DOHH2 (cell line): Measurements from ENCODE around the gene GALNTL6.

Experiments
- H3F3A ChIP-seq: fragments of 200-600 bp; sonication (generic), shearing (Covaris generic); 2 replicates; pipeline ENCODE4 v1.6.0; 2016; ENCODE audit warnings: antibody characterized with exemption, mild to moderate bottlenecking; ENCODE audit not compliant: control insufficient read depth, insufficient read depth
- H3K27ac ChIP-seq: fragments of 200-600 bp; sonication (generic); 2 replicates; pipeline ENCODE4 v1.5.1; 2014; ENCODE audit warnings: low read depth, mild to moderate bottlenecking, low read length, moderate library complexity
- H3K27me3 ChIP-seq: fragments of 200-600 bp; sonication (generic); 2 replicates; pipeline ENCODE4 v1.6.1; 2014; ENCODE audit warnings: mild to moderate bottlenecking, low read length, mixed read lengths; ENCODE audit not compliant: control insufficient read depth
- H3K36me3 ChIP-seq: fragments of 200-600 bp; sonication (generic); 2 replicates; pipeline ENCODE4 v1.6.1; 2014; ENCODE audit warnings: mild to moderate bottlenecking, low read length, moderate library complexity, mixed read lengths; ENCODE audit not compliant: control insufficient read depth
- H3K4me1 ChIP-seq: fragments of 200-600 bp; sonication (generic); 2 replicates; pipeline ENCODE4 v1.6.1; 2014; ENCODE audit warnings: mild to moderate bottlenecking, low read length, mixed read lengths; ENCODE audit not compliant: control insufficient read depth
- H3K4me2 ChIP-seq: fragments of 200-600 bp; sonication (generic); 2 replicates; pipeline ENCODE4 v1.6.0; 2014; ENCODE audit warnings: mild to moderate bottlenecking, low read length, moderate library complexity
- H3K4me3 ChIP-seq: fragments of 200-600 bp; sonication (generic); 2 replicates; pipeline ENCODE4 v1.5.1; 2014; ENCODE audit warnings: mild to moderate bottlenecking, low read length, mixed read lengths
- H3K79me2 ChIP-seq: fragments of 200-600 bp; sonication (generic); 2 replicates; pipeline ENCODE4 v1.6.1; 2014; ENCODE audit warnings: mild to moderate bottlenecking, low read length, mixed read lengths; ENCODE audit not compliant: control insufficient read depth
- H3K9me2 ChIP-seq: fragments of 200-600 bp; sonication (generic); replicated peaks from 2 replicates; pipeline ENCODE4 v1.6.1; 2014; ENCODE audit warnings: mild to moderate bottlenecking, low read length, mixed read lengths; ENCODE audit not compliant: control insufficient read depth
- H3K9me3 ChIP-seq: fragments of 200-600 bp; sonication (generic); 2 replicates; pipeline ENCODE4 v1.6.1; 2014; ENCODE audit warnings: antibody characterized with exemption, low read length, mixed read lengths; ENCODE audit not compliant: control insufficient read depth, insufficient read depth
- H4K20me1 ChIP-seq: fragments of 200-600 bp; sonication (generic); 2 replicates; pipeline ENCODE4 v1.6.0; 2014; ENCODE audit warnings: low read depth, mild to moderate bottlenecking, antibody characterized with exemption, low read length, moderate library complexity; ENCODE audit not compliant: control insufficient read depth, insufficient read depth
- CTCF ChIP-seq: fragments of 200-600 bp; sonication (generic); IDR thresholded peaks from one replicate; pipeline ENCODE4 v1.5.1; 2014; ENCODE audit warnings: antibody characterized with exemption, mild to moderate bottlenecking, low read depth, low read length; ENCODE audit not compliant: poor library complexity, severe bottlenecking
- EZH2phosphoT487 ChIP-seq: fragments of 200-600 bp; sonication (generic); IDR thresholded peaks from 2 replicates; pipeline ENCODE4 v1.6.1; 2017; ENCODE audit warnings: borderline replicate concordance, mild to moderate bottlenecking, antibody characterized with exemption, low read length, moderate library complexity, mixed read lengths

GALNTL6 gene

DNA sequence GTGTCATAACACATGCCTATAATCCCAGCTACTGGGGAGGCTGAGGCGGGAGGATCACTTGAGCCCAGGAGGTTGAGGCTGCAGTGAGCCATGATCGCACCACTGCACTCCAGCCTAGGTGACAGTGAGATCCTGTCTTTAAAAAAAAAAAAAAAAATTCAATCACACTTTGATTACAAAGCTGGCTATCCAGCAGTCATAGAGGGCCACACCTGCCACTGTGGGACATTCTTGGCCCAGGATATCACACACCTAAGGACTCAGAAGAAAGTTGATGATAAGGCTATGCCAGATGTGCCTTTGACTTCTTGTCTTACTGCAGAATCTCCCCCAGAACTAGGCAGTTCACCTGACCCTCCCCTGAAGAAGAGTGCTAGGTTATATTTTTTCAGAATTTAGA is 1232.9 kb downstream of the GALNTL6 start:
- no peaks in the 10 kb centered on the region for H3K4me1 ChIP-seq
- H3K27me3 ChIP-seq, result peaks cover 3% of the 10 kb centered on the region; the same call in 1 of the 2 replicates
- no peaks in the 10 kb centered on the region for H3K9me3 ChIP-seq
- TF ChIP-seq EZH2phosphoT487, result no peak
- TF ChIP-seq CTCF, result no peak
- no peaks in the 10 kb centered on the region for H3K9me2 ChIP-seq
- H4K20me1 ChIP-seq, result no peaks in the 10 kb centered on the region
- H3K79me2 ChIP-seq, result no peaks in the 10 kb centered on the region
- H3K4me2 ChIP-seq, result no peak overlapping the region
- no peak overlapping the region for H3K4me3 ChIP-seq
- no peaks in the 10 kb centered on the region for H3K36me3 ChIP-seq
- no peaks in the 10 kb centered on the region for H3F3A ChIP-seq
- no peak overlapping the region for H3K27ac ChIP-seq

DNA sequence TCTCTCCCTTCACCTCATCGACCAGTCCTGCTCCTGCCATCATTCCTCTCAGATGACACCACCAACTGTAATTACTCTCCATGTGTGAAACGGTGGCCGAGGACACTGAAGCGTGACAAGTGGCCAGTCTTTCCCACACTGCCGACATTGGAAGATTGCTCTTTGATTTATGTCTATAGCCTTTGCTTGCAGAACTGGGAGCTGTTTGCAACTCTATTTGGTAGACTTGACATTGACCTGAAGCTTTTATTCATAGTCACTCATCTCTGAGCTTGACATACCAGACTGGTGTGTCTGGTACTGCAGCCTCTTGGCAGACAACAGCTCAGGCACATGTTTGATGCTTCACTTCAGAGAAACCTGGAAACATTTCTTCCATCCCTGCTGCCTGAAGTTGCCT is 1233.6 kb downstream of the GALNTL6 start:
- Histone ChIP-seq H3K9me2 (no peaks in the 10 kb centered on the region), H3K4me2 (no peak overlapping the region), H3F3A (no peaks in the 10 kb centered on the region), H3K4me3 (no peak overlapping the region), H4K20me1 (no peaks in the 10 kb centered on the region), H3K36me3 (no peaks in the 10 kb centered on the region), H3K79me2 (no peaks in the 10 kb centered on the region), H3K4me1 (no peaks in the 10 kb centered on the region), H3K27ac (no peak overlapping the region), H3K9me3 (no peaks in the 10 kb centered on the region), H3K27me3 (peaks cover 3% of the 10 kb centered on the region; the same call in 1 of the 2 replicates)
- no peak for TF ChIP-seq EZH2phosphoT487
- TF ChIP-seq CTCF, result no peak

- no peaks in the 10 kb centered on the region for H3K79me2 ChIP-seq
- H4K20me1 ChIP-seq, result no peaks in the 10 kb centered on the region
- no peaks in the 10 kb centered on the region for H3K9me2 ChIP-seq
- no peaks in the 10 kb centered on the region for H3K36me3 ChIP-seq
- no peak overlapping the region for H3K4me2 ChIP-seq
- TF ChIP-seq CTCF, result no peak
- no peak for TF ChIP-seq EZH2phosphoT487
- H3K27ac ChIP-seq, result no peak overlapping the region
- no peaks in the 10 kb centered on the region for H3F3A ChIP-seq
- H3K4me1 ChIP-seq, result no peaks in the 10 kb centered on the region
- no peak overlapping the region for H3K4me3 ChIP-seq
- no peaks in the 10 kb centered on the region for H3K9me3 ChIP-seq
- peaks cover 17% of the 10 kb centered on the region for H3K27me3 ChIP-seq
Measured at GRCh38 chr4:173051232-173051631, 1238.0 kb downstream of the GALNTL6 start.

- no peaks in the 10 kb centered on the region for H3K79me2 ChIP-seq
- H3K36me3 ChIP-seq, result no peaks in the 10 kb centered on the region
- H3K9me2 ChIP-seq, result no peaks in the 10 kb centered on the region
- no peaks in the 10 kb centered on the region for H3K4me1 ChIP-seq
- H3K27me3 ChIP-seq, result peaks cover 17% of the 10 kb centered on the region
- no peaks in the 10 kb centered on the region for H4K20me1 ChIP-seq
- H3K27ac ChIP-seq, result no peak overlapping the region
- H3F3A ChIP-seq, result no peaks in the 10 kb centered on the region
- H3K9me3 ChIP-seq, result no peaks in the 10 kb centered on the region
- H3K4me3 ChIP-seq, result no peak overlapping the region
- TF ChIP-seq EZH2phosphoT487, result no peak
- no peak for TF ChIP-seq CTCF
- no peak overlapping the region for H3K4me2 ChIP-seq
Measured at GRCh38 chr4:173051716-173052115, 1238.5 kb downstream of the GALNTL6 start.
